ENCODE results near the gene CLCA1. TPM values are rescaled to one million over a fixed set of nuclear protein-coding genes. Genes with fewer than 3 reads are reported as not detected.

Gene CLCA1
- total RNA-seq, 2 experiments from 2014 or later: not detected

DNA sequence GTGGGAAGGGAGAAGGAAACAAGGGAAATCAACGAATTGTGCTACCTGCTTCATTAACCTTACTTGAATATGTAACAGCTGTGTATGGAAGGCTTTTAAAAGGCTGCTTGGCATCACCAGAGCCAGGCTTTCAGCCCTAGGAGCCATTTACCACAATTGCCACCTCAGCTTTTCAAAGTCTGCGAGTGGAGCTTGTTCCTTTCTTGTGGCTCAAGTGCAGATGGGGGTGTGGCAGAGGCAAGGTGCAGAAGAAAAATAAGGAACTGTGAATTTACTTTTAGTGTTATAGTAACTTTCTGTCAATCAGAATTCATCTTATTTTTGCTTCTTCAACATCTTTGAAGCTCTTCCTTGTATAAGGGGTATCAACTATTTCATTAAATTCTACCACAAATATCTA, 27.1 kb upstream of the CLCA1 start:
- DNase-seq: no peak
- peaks cover 8% of the 10 kb centered on the region for H3K4me1 Mint-ChIP-seq (ENCODE audit: low read depth)
- intact Hi-C loops (cut with micrococcal nuclease): no loop called here
- H3K27ac Mint-ChIP-seq: no peak overlapping the region
- H3K36me3 Mint-ChIP-seq (ENCODE audit: low read depth): no peaks in the 10 kb centered on the region
- no peak overlapping the region for H3K4me3 Mint-ChIP-seq
- no peaks in the 10 kb centered on the region for H3K9me3 Mint-ChIP-seq
- H3K27me3 Mint-ChIP-seq (ENCODE audit: low read depth): peaks cover 4% of the 10 kb centered on the region
- CTCF ChIA-PET: interaction anchor here (0.7 to 1.7 kb wide), 4 partner anchors 10 to 61 kb away, joined by 3 to 5 read pairs (median 3); no protein-coding TSS in a partner anchor

DNA sequence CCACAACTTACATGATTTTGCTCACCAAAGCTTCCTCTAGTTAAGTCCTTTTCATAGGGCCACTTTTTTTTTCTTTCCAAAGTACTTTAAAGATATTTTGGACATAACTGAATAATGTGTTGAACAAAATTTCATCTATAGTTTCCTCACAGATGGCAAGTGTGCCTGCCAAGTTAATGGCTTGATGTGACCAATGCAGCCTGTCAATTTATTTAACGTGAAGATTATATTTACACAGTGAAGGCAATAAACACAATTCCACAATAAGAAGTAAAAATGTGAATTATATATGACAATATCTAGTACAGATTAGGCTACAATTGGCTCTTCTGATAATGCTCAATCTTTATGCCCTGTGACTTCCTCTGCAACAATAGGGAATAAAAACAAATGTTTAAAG, 26.7 kb upstream of the CLCA1 start:
- CTCF ChIA-PET: interaction anchor here (0.7 to 1.7 kb wide), 4 partner anchors 10 to 62 kb away, joined by 3 to 5 read pairs (median 3); no protein-coding TSS in a partner anchor
- H3K27me3 Mint-ChIP-seq (ENCODE audit: low read depth): peaks cover 4% of the 10 kb centered on the region
- no peak overlapping the region for H3K4me3 Mint-ChIP-seq
- H3K4me1 Mint-ChIP-seq (ENCODE audit: low read depth): peaks cover 8% of the 10 kb centered on the region
- no peaks in the 10 kb centered on the region for H3K9me3 Mint-ChIP-seq
- no peaks in the 10 kb centered on the region for H3K36me3 Mint-ChIP-seq (ENCODE audit: low read depth)
- no peak for DNase-seq
- intact Hi-C loops (cut with micrococcal nuclease): no loop called here
- H3K27ac Mint-ChIP-seq: no peak overlapping the region

DNA sequence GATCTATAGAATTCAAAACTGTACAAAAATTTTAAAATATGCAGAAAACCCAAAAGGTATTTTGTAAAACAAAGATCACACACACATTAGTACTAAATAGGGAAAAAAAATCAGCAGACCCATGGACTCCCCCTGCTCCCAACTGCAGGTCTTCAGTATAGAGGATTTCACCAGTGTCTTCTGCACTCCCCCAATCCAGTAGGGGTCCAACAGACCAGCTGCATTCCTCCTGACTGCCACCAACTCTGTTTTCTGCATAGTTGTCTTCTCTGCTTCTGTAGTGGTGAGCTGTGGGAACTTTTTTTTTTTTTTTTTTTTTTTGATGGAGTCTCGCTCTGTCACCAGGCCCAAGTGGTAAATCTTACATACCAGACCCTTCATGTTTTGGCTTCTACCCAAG, 22.8 kb upstream of the CLCA1 start:
- Mint-ChIP-seq H3K4me1 (ENCODE audit: low read depth) (peaks cover 8% of the 10 kb centered on the region), H3K27me3 (ENCODE audit: low read depth) (no peaks in the 10 kb centered on the region), H3K36me3 (ENCODE audit: low read depth) (no peaks in the 10 kb centered on the region), H3K27ac (no peak overlapping the region), H3K4me3 (no peak overlapping the region), H3K9me3 (no peaks in the 10 kb centered on the region)
- intact Hi-C loops (cut with micrococcal nuclease): no loop called here
- CTCF ChIA-PET: no interaction called here
- DNase-seq: no peak

DNA sequence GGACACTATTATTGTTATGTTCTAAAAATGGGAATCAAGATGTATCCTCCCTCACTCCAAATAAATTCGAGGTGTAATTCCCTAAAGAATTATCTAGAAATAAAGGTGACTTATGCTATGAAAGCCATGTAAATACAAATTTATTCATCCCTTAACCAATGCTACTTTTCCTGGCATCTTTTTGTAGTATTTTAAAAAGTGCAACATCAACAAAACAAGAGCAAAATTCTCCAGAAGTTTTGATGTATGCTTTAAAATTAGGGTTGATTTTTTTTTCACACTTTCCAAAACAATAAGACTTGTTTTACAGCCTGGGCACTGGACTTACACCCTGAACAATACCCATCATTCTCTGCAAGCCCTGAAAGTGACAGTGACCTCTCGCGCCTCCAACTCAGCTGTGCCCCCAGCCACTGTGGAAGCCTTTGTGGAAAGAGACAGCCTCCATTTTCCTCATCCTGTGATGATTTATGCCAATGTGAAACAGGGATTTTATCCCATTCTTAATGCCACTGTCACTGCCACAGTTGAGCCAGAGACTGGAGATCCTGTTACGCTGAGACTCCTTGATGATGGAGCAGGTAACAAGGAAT, 21.4 kb upstream of the CLCA1 start:
- H3K4me1 Mint-ChIP-seq (ENCODE audit: low read depth): no peaks in the 10 kb centered on the region
- no peaks in the 10 kb centered on the region for H3K9me3 Mint-ChIP-seq
- CTCF ChIA-PET: no interaction called here

DNA sequence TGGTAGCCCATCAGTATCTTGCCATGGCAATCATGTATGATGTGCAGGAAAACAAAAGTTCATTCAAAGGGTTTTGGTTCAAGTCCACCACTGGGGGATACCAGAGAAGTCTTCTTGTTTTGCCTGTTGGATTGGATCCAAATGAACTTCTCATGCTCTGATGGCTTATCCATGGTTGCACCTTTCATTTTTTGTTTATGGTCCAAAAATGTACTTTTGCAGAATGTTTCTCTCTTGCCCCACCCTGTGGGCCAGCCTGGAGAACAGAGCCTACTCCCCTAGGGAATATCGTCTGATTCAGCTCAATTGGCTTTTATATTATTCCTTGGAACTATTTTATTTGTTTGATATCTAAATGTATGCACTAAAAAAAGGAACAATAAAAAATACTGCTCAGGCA, 20.1 kb upstream of the CLCA1 start:
- H3K27ac Mint-ChIP-seq: no peak overlapping the region
- CTCF ChIA-PET: interaction anchor here (0.6 kb wide), 1 partner anchor 9 kb away, joined by 3 read pairs; no protein-coding TSS in a partner anchor
- no peaks in the 10 kb centered on the region for H3K36me3 Mint-ChIP-seq (ENCODE audit: low read depth)
- intact Hi-C loops (cut with micrococcal nuclease): no loop called here
- H3K4me3 Mint-ChIP-seq: no peak overlapping the region
- no peaks in the 10 kb centered on the region for H3K27me3 Mint-ChIP-seq (ENCODE audit: low read depth)
- H3K4me1 Mint-ChIP-seq (ENCODE audit: low read depth): no peaks in the 10 kb centered on the region
- no peak for DNase-seq
- H3K9me3 Mint-ChIP-seq: no peaks in the 10 kb centered on the region

More for the DNA sequence above, 21.4 kb upstream of the CLCA1 start:
- no peaks in the 10 kb centered on the region for H3K36me3 Mint-ChIP-seq (ENCODE audit: low read depth)
- no peak overlapping the region for H3K27ac Mint-ChIP-seq
- intact Hi-C loops (cut with micrococcal nuclease): no loop called here
- H3K4me3 Mint-ChIP-seq: no peak overlapping the region
- no peak for DNase-seq
- H3K27me3 Mint-ChIP-seq (ENCODE audit: low read depth): no peaks in the 10 kb centered on the region

DNA sequence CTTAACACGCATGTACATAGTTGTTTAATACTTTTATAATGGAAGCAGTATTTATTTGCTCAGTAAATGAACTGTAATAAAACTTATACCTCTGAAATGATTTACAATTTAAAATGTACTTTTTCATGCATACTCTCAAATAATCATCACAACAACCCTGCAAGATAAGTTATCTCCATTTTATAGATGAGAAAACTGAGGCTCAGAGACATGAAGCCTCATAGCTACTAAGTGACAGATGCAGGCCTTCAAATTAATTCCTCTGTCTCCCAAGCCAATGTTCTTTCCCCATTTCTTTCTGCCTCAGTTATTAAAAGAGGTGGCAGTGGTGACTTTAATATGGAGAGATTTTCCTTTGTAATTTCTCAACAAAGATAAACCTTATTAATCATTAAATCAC, 19.6 kb upstream of the CLCA1 start:
- Mint-ChIP-seq H3K4me1 (ENCODE audit: low read depth) (no peaks in the 10 kb centered on the region), H3K9me3 (no peaks in the 10 kb centered on the region), H3K36me3 (ENCODE audit: low read depth) (no peaks in the 10 kb centered on the region), H3K27me3 (ENCODE audit: low read depth) (no peaks in the 10 kb centered on the region), H3K27ac (no peak overlapping the region), H3K4me3 (no peak overlapping the region)
- DNase-seq: no peak
- CTCF ChIA-PET: interaction anchor here (0.6 kb wide), 1 partner anchor 9 kb away, joined by 3 read pairs; no protein-coding TSS in a partner anchor
- intact Hi-C loops (cut with micrococcal nuclease): no loop called here

DNA sequence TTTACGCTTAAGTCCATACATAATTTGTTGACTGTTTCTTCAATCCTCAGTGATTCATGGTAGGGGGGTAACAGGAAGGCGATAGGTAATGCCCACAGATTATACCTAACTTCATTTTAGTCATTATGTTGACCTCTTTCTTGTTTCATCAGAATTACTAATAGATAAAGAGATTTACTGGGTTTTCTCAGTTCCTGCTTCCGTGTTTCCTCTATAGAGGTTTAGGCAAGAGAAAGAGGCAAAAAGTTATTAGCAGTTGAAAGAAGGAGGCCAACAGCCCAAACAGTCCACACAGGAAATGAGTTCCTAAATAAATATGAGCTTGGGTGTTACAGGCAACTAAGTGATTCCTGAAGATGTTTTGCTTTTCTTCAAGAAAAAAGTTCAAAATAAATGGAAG, 17.9 kb upstream of the CLCA1 start:
- Mint-ChIP-seq H3K36me3 (ENCODE audit: low read depth) (no peaks in the 10 kb centered on the region), H3K27me3 (ENCODE audit: low read depth) (no peaks in the 10 kb centered on the region), H3K4me1 (ENCODE audit: low read depth) (no peaks in the 10 kb centered on the region), H3K4me3 (no peak overlapping the region), H3K9me3 (no peaks in the 10 kb centered on the region), H3K27ac (no peak overlapping the region)
- DNase-seq: no peak
- CTCF ChIA-PET: interaction anchor here (1.5 kb wide), 1 partner anchor 71 kb away, joined by 4 read pairs; no protein-coding TSS in a partner anchor
- intact Hi-C loops (cut with micrococcal nuclease): no loop called here

DNA sequence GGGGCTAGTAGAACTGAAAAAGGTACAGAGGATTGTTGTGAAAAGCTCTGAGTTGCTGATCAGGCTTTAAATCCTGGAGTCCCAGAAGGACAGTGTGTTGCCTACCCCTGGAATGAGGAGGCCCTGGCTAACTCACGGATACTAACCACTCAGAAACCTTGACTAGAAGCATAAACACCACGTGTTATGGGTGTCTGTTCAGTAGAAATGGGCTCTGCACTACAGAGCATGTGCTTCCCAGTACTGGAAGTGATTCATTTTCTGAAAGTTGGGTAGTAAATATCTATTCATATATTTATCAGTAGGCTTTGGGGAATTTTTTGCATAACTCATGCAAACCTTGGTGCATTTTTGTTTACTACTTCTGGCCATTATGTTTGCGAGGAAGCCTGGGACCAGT, 15.1 kb upstream of the CLCA1 start:
- Mint-ChIP-seq H3K4me3 (no peak overlapping the region), H3K27ac (no peak overlapping the region), H3K27me3 (ENCODE audit: low read depth) (peaks cover 5% of the 10 kb centered on the region), H3K4me1 (ENCODE audit: low read depth) (no peaks in the 10 kb centered on the region), H3K9me3 (no peaks in the 10 kb centered on the region), H3K36me3 (ENCODE audit: low read depth) (no peaks in the 10 kb centered on the region)
- CTCF ChIA-PET: no interaction called here
- DNase-seq: no peak
- intact Hi-C loops (cut with micrococcal nuclease): no loop called here

DNA sequence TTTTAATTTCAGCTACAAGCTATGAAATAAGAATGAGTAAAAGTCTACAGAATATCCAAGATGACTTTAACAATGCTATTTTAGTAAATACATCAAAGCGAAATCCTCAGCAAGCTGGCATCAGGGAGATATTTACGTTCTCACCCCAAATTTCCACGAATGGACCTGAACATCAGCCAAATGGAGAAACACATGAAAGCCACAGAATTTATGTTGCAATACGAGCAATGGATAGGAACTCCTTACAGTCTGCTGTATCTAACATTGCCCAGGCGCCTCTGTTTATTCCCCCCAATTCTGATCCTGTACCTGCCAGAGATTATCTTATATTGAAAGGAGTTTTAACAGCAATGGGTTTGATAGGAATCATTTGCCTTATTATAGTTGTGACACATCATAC, 13.7 kb upstream of the CLCA1 start:
- H3K9me3 Mint-ChIP-seq: no peaks in the 10 kb centered on the region
- peaks cover 5% of the 10 kb centered on the region for H3K27me3 Mint-ChIP-seq (ENCODE audit: low read depth)
- intact Hi-C loops (cut with micrococcal nuclease): no loop called here
- no peaks in the 10 kb centered on the region for H3K4me1 Mint-ChIP-seq (ENCODE audit: low read depth)
- no peak overlapping the region for H3K27ac Mint-ChIP-seq
- no peak overlapping the region for H3K4me3 Mint-ChIP-seq
- no peak for DNase-seq
- no peaks in the 10 kb centered on the region for H3K36me3 Mint-ChIP-seq (ENCODE audit: low read depth)
- CTCF ChIA-PET: no interaction called here

DNA sequence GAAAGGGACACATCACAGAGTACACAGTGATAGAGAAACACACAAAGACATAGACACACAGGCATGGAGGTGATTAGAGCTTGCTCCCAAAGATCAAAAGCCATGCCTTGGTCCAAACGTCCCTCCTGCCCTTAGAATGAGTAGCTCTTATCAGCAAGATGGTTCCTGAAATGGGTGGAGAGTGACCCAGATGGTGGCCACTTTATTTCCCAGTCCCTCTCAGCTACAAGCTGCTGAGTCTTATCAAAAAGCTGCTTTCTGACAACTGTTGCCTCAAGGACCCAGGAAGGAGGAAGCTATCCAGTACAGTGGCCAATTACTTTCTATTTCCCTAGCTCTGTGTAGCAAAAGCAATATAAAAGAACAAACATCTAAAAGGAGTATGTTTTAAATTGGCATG, 7.7 kb upstream of the CLCA1 start:
- no peaks in the 10 kb centered on the region for H3K9me3 Mint-ChIP-seq
- H3K27me3 Mint-ChIP-seq (ENCODE audit: low read depth): peaks cover 5% of the 10 kb centered on the region
- CTCF ChIA-PET: interaction anchor here (1.5 to 2.1 kb wide), 2 partner anchors 12 to 41 kb away, joined by 4 to 11 read pairs; no protein-coding TSS in a partner anchor
- H3K27ac Mint-ChIP-seq: no peak overlapping the region
- DNase-seq: no peak
- intact Hi-C loops (cut with micrococcal nuclease): no loop called here
- H3K4me3 Mint-ChIP-seq: no peak overlapping the region
- H3K4me1 Mint-ChIP-seq (ENCODE audit: low read depth): no peaks in the 10 kb centered on the region
- no peaks in the 10 kb centered on the region for H3K36me3 Mint-ChIP-seq (ENCODE audit: low read depth)

DNA sequence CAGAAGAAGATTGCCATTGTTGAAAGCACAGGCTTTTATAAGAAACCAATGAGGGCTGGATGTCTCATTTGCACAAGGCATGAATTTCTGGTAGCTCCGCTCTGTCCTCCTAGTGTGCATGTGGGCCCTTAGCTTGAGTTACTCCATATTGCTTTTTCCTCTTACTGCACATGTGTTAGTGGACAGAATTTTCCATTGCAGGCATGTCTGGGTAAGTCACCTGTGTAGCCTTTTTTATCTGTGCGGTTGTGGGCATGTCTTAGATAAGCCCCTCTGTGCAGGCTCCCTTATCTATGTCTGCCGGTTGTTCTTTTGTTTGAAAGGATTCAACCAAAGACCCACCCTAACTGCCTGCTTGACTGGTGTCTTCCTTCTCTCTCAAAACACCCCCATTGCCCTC, 7.2 kb upstream of the CLCA1 start:
- Mint-ChIP-seq H3K9me3 (no peaks in the 10 kb centered on the region), H3K27me3 (ENCODE audit: low read depth) (peaks cover 5% of the 10 kb centered on the region)

DNA sequence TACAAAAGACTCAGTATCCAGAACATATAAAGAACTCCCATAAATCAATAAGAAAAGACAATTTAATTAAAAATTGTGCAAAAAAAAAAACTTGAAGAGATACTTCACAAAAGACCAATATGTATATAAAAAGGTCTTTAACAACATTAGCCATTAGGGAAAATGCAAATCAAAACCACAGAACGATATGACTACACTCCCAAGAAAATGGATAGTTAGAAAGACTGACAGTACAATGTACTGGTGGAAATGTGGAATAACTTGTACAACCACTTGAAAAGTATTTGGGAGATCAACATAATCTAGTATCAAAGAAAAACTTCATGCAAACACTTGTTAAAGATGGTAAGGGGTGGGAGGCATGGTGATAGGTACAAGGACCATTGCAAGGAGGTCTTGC, 3.9 kb upstream of the CLCA1 start:
- CTCF ChIA-PET: interaction anchor here (0.7 kb wide), 1 partner anchor 12 kb away, joined by 3 read pairs; no protein-coding TSS in a partner anchor
- no peak overlapping the region for H3K4me3 Mint-ChIP-seq
- H3K9me3 Mint-ChIP-seq: no peaks in the 10 kb centered on the region
- DNase-seq: no peak
- H3K27me3 Mint-ChIP-seq (ENCODE audit: low read depth): peaks cover 1% of the 10 kb centered on the region
- no peaks in the 10 kb centered on the region for H3K4me1 Mint-ChIP-seq (ENCODE audit: low read depth)
- no peaks in the 10 kb centered on the region for H3K36me3 Mint-ChIP-seq (ENCODE audit: low read depth)
- intact Hi-C loops (cut with micrococcal nuclease): no loop called here
- H3K27ac Mint-ChIP-seq: no peak overlapping the region

More for the DNA sequence above, 7.2 kb upstream of the CLCA1 start:
- CTCF ChIA-PET: interaction anchor here (1.5 to 2.1 kb wide), 2 partner anchors 12 to 40 kb away, joined by 4 to 11 read pairs; no protein-coding TSS in a partner anchor
- Mint-ChIP-seq H3K4me3 (no peak overlapping the region), H3K36me3 (ENCODE audit: low read depth) (no peaks in the 10 kb centered on the region), H3K27ac (no peak overlapping the region), H3K4me1 (ENCODE audit: low read depth) (no peaks in the 10 kb centered on the region)
- DNase-seq: no peak
- intact Hi-C loops (cut with micrococcal nuclease): no loop called here

DNA sequence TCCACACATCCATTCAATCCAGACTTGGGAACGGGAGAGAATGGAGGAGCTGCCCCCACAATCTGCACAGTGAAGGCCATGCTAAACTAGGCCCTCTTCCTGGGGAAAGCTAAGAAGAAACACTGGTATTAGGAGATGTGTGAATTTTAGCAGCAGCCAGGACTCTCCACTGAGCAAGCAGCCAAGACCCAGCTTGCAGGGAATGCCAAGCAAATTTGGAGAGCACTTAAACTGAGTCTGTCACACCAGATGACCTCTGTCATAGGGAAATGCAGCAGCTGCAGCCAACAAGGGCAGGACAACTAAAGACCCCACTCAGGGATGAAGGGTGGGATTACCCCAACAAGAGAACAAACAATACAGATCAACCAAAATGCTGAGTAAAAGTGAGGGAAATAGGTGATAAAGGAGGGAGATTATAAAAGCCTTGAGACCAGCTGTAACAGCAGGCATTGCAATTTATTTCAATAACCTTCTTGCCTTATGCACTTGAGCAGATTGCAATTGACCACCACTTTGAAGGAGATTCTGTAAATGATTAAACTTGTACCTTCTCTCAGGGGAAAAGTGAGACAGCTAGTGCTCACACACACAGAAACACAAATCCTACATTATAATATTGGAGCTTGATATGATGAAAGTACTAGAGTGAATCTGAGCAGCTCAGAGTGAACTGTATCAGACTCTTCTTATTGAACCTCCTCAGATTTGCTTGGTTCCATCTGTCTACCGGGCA, 2.5 kb upstream of the CLCA1 start:
- CTCF ChIA-PET: interaction anchor here (0.8 kb wide), 1 partner anchor 35 kb away, joined by 3 read pairs; no protein-coding TSS in a partner anchor
- no peaks in the 10 kb centered on the region for H3K4me1 Mint-ChIP-seq (ENCODE audit: low read depth)
- H3K4me3 Mint-ChIP-seq: no peak overlapping the region
- H3K27ac Mint-ChIP-seq: no peak overlapping the region
- no peaks in the 10 kb centered on the region for H3K9me3 Mint-ChIP-seq
- no peak for DNase-seq
- intact Hi-C loops (cut with micrococcal nuclease): no loop called here
- peaks cover 1% of the 10 kb centered on the region for H3K27me3 Mint-ChIP-seq (ENCODE audit: low read depth)
- no peaks in the 10 kb centered on the region for H3K36me3 Mint-ChIP-seq (ENCODE audit: low read depth)

All from activated naive CD4-positive, alpha-beta T cell treated with anti-CD3 and anti-CD28 coated beads for 36 hours (primary cell).